HG02763 (cell line): ENCODE results near the gene SEBOX.
A peak's percentile ranks its signal among the peaks of the same experiment; 100 is the strongest.
"Not testable (repeated sequence)": the region's sequence is repeated elsewhere in the genome, so short reads cannot be mapped to it uniquely, and the experiment has no call there.

Experiments
- ATAC-seq: cut with Tn5 transposase; IDR thresholded peaks from one replicate; pipeline ENCODE4 v1.9.1; 2021; ENCODE audit warnings: mild to moderate bottlenecking, moderate library complexity; ENCODE audit not compliant: unreplicated experiment

Gene SEBOX

GRCh38 chr17:28342313-28342712 is 22.7 kb downstream of the SEBOX start:
- ATAC-seq, result no peak

DNA sequence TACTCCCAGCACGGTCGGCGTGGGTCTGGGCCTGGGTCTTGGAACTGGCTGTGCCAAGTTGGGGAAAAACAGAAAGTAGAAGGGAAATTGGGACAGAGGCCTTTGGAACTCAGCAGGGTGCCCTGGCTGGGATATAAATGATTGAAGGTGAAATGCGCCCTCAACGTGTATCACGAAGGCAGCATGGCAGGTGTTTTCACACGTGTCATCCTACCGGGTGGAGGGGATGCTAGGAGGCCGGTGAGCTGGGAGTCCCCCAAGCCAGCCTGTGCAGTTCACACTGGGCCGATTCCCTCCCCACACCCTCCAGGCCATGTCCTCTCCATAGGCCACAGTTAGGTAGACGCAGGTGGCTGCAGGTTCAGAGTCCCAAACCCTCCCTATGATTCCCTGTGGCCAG is 23.5 kb downstream of the SEBOX start:
- no peak for ATAC-seq

DNA sequence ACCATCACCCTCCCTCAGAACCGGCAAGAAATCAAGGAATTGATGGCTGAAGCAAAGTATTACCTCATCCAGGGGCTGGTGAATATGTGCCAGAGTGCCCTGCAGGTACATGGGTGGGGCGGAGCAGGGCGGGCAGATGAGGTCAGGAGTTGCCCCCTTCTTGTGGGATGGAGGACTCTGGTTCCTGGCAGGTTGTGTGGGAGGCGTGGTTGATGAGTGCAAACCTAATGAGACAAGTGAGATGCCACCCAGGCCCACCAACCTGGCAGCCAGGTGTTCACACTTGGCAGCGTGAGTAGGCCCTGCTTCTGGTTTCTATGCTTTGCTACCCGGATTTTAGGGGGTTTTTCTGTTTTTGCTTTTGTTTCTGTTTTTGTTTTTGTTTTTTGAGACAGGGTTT is 24.6 kb downstream of the SEBOX start:
- ATAC-seq, result no peak

DNA sequence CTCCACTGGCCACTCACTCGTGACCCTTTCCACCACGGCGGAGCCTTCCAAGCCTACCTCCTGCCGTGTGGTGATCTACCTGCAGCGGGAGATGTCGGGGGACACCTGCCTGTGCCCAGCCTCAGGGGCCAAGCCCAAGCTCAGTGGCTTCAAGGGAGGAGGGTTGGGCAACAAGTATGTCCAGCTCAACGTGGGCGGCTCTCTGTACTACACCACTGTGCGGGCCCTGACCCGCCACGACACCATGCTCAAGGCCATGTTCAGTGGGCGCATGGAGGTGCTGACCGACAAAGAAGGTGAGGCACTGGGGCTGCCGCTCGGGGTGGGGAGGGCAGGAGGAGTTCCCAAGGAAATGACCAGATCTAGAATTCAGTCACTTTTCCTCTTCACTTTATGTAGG is 25.6 kb downstream of the SEBOX start:
- no peak for ATAC-seq

DNA sequence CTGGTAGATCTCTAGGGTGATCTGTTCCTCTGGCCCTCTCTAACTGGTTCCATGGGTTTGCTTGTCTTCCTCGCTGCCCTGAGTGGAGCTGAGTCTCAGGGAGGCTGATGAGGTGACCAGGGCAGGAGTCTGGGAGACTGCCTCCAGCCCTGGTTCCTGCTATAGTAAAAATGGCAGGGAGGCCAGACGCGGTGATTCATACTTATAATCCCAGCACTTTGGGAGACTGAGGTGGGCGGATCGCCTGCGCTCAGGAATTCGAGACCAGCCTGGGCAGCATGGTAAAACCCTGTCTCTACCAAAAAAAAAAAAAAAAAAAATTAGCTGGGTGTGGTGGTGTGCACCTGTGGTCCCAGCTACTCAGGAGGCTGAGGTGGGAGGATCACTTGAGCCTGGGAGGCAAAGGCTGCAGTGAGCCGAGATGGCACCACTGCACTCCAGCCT is 26.2 kb downstream of the SEBOX start:
- not testable (repeated sequence) for ATAC-seq

DNA sequence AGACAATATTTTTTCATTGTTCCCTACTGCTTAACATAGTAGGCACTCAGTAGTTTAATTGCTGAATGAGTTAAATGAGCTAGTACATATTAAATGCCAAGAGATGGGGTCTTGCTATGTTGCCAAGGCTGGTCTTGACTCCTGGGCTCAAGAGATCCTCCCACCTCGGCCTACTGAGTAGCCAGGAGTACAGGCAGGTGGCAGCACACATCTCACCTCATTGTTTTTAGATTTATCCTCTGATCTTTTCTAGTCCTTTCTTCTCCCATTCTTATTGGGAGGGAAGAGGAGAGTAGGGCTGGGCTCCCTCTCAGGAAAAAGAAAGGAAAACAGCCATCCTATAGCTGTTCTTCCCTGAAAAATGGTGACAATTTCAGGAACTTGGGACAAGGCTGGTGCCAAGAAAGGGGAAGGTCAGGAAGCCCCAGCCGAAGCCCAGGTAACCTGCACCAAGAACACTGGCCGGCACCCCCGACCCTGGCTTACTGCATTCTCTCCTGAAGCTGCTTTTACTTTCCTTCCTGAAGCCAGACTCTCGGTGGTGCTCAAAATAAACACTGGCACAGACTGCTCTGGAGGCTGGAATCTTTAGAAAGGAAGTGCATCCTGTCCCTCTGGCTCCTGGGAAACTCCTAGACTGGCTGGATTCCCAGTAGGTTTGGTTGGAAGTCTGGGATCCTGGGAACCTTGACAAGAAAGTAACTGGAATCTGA is 26.8 kb downstream of the SEBOX start:
- no peak for ATAC-seq

- no peak for ATAC-seq
Observed at GRCh38 chr17:28335959-28336871, 28.8 kb downstream of the SEBOX start.

GRCh38 chr17:28335201-28335958 is 29.6 kb downstream of the SEBOX start, which contains the start of the genes IFT20 and TNFAIP1:
Gene IFT20, minus strand, starts transcription at chr17:28335472. Its CDS starts 3,487 bp downstream, at chr17:28331985.
Gene TNFAIP1, plus strand, starts transcription at chr17:28335761. Its CDS starts 3,761 bp downstream, at chr17:28339522.
- peak; percentile 94 for ATAC-seq

DNA sequence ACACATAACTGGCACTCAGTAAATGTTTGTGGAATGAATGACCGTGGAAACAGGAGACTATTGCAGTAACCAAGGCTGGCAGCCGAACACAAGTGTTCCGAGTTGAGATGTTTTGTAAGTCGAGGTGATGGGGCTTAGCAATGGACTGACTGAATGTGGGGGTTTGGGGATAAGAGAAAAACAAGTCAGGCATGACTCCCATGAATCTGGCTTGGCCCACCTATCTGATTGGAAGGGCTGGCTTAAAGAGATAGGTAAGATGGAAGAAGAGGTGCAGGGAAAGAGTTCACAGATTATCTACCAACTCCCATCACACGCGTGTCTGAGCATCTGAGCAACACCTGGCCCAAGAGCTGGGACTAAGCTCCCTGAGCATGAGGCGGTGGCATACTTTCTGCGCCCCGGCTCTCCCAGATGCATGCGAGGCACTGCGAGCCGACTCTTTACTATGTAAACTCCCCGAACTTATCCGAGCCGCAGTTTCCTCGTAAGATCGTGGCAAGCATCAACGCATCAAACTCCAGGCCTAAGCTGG is 30.3 kb downstream of the SEBOX start:
- ATAC-seq, result no peak

GRCh38 chr17:28334171-28334570 is 30.8 kb downstream of the SEBOX start:
- ATAC-seq, result no peak

DNA sequence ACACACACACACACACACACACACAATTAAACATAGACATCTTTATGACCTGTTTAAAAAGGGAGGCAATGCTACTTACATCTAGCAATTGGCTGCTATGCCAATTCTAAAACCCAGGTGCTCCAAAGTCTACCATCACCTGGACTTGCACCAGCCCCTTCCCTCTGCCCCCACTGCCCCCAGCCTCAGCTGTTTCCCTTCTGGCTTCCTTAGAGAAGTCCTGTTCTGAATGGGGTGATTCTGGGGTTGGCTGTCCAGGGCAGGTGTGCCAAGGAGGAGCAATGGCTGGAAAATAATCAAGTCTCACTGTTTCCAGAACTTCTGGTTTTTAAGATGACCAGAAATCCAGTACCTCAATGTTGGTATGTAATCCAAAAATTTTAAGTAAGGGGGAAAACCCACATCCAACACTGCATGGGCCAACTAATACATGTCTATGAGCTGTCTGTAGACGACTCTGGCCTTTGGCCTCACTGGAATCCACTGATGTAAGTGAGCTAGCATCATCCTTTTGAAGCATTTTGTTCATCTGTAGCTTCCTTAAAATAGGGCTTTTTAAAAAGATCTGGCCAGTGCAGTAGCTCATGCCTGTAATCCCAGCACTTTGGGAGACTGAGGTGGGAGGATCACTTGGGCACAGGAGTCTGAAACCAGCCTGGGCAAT is 31.8 kb downstream of the SEBOX start:
- ATAC-seq, result no peak

DNA sequence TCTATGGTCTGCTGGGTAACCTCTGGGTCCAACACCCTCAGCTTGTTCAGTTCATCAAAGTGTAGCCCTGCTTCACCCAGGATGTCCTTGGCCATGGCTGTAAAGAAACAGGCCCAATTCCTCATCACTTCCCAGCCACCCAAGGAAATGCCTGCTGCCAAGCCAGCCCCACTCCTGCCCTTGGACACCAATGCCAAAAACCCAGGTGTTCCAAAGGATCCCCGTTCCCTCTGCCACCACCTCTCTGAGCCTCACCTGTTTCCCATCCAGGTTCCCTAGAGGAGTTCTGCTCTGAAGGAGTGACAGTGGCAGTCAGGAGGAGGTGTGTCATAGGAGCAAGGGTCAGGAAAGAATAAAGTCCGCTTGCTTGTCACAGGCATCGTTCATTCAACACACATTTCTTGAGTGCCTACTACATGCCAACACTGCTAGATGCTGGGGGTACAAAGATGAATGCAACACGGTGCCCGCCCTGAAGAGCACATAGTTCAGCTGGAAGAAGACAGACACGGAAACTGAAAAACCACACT is 33.0 kb downstream of the SEBOX start:
- ATAC-seq, result no peak

DNA sequence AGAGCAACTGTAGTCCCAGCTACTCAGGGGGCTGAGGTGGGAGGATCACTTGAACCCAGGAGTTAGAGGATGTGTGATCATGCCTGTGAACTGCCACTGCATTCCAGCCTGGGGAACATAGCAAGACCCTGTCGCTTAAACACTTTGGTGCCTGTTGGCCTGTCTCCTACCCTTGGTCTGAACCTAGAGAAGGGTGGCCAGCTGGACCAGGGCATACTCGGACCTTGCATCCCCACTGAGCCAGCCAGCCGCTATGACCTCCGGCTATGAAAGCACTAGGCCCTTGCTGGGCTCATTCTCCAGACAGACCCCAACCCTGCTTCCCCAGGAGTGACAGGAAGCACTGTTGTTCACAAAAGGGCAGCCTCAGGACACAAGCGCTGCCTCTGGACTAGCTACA is 34.3 kb downstream of the SEBOX start:
- no peak for ATAC-seq

DNA sequence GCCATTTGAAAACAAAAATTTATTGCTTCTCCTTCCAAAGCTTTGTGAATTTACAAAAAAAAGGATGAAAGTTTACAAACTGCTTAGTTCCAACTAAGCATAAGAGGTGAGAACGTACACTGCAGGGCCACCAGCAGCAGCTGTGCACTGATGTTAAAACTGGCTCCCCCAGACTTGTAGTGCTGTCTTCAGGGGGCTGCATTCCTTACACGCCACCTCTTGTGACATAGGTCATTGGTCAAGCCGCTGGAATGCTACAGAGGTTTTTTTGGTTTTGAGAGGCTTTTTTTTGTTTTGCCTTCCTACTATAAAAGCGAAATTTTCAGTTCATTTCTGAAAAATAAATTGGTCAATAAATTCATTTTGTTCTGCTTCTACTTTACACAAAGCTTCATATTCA is 36.7 kb downstream of the SEBOX start:
- no peak for ATAC-seq

DNA sequence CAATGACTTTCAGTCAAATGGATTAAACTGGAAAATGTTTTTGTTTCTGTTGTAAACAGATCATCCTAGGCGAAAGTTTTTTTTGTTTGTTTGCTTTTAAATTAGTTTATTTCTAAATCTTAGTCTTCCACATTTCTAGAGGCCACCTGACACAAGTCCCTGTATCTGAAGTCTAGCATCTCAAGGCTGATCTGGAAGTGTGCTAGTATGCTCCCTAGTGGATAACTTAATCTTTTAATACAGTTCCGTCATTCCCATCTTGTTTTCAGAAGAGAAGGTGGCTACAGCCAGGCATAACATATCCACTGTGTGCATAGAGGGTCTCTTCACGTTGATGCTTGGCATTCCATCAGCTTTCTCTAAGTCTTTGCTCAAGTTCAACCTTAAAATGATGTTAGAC is 37.3 kb downstream of the SEBOX start:
- ATAC-seq, result no peak

DNA sequence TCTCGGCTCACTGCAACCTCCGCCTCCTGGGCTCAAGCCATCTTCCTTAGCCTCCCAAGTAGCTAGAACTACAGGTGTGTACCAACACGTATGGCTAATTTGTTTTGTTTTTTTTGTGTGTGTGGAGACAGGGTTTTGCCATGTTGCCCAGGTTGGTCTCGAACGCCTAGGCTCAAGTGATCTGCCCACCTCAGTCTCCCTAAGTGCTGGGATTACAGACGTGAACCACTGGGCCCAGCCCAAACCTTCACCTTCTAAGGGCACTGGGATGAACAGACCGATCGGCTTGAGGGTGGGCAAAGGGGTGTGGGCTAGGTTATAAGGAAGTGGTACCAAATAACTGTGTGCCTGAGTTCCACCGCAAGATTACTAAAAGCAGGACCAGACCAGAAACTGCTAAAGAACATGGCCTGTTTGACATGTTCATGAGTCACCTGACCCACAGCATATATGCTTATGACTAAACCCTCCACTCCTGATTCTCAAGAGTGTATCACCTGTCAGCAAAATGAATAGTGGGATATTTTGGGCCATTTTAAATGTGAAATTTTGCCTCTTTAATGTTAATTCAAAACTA is 37.9 kb downstream of the SEBOX start:
- no peak for ATAC-seq

DNA sequence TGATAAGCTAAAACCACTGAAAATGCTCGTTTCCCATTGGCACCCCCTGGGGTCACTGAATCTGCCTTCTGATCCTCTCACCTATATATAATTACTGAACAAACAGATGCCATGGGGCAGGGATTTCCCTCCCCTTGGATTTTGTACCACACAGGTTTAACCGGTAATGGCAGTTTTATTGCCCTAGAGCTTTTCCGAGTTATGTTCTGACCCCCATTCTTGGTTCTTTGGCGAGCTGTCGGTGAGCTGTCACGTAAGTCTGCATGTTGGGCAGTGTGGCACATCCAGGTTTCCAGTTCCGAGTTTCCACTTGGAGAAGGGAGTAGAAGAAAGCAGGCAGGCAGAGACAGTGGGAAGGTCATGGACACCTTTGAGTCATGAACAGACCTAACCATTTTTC is 38.9 kb downstream of the SEBOX start:
- ATAC-seq, result no peak

DNA sequence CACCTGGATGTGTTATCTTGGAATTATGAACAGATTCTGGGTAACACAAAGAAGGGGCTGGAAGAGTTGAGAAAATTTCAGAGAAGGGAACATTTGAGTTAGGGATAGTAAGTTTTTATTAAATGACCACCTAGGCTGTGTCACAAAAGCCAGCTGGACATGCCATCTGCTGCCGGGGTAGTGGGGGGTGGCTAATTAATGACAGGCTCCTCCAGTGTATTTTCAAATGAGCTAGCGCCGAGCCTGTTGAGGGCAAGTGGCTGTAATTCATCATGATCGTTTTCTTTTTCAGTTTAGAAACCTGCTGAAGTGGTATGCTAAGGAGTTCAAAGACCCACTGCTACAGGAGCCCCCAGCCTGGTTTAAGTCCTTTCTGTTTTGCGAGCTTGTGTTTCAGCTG is 39.8 kb downstream of the SEBOX start:
- no peak for ATAC-seq

DNA sequence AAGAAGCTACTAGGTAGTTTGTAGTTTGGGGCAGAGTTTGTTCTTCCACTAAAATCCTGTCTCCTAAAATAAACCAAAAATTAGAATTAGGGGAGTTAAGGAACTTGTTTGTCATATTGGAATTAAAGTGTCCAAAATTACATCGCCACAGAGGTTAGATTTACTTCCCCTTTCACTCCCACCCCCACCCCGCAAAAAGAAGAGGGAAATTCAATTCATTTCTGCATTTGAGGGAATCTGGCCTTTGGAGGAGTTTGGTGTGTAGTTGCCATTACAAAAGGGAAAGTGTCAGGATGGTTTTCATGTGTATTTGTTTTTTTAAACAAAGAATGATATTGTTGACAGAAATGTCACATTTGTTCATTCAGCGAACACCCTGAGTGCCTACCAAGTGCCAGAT is 40.2 kb downstream of the SEBOX start:
- ATAC-seq, result no peak

DNA sequence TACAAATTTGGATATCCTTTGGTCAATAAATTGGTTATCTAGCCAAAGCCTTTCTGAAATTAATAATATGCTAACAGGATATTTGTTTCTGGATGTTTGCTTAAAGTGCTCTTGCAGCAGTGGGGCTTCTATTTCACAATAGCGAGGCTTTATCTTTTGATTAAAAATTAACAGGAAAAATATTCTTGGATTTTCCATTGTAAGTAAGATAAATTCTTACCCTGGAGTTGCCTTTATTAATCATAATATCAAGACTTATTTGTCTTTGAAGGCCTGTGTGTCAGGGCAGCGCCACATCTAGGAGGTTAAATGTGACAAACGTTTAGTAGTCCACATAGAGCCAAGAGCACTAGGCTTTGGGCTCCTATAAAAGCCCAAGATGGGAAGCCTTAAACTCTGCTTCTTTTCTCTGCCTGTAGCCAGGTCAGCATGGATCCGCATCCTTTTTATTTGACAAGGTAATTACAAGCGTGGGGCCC is 40.7 kb downstream of the SEBOX start:
- no peak for ATAC-seq
